IMR-90 (cell line): ENCODE data around the gene PERM1. TPM values are rescaled to one million over a fixed set of nuclear protein-coding genes. Genes with fewer than 3 reads are reported as not detected.

Source experiments
- ATAC-seq: fragments of 200-7000 bp; cut with Tn5 transposase; 2 replicates; pipeline ENCODE4 v1.9.1; 2020; ENCODE audit warnings: low read depth, mild to moderate bottlenecking, moderate library complexity
- BruUV-seq: library from RNA; stranded (reverse); fragments of 400-500 nt; replicated peaks from 2 replicates; lab custom pipeline; 2021; lab: Mats Ljungman, UMichigan
- CTCF ChIA-PET: fragments of 300-600 bp; formaldehyde crosslinking; extraction: SDS; loops from one replicate; lab custom pipeline; 2021; ENCODE audit warnings: antibody characterized with exemption; lab: Yijun Ruan, JAX
- POLR2A ChIA-PET: fragments of 300-600 bp; sonication (Branson Sonifier 250); formaldehyde crosslinking; loops from one replicate; lab custom pipeline; 2022; ENCODE audit warnings: antibody characterized with exemption; ENCODE audit not compliant: unreplicated experiment; lab: Charles Lee
- DNase-seq: peaks from one replicate; pipeline ENCODE4 v3.0.0; 2013
- H2AFZ ChIP-seq: replicated peaks from 2 replicates; pipeline ENCODE3; 2013; ENCODE audit warnings: low read length, mild to moderate bottlenecking; ENCODE audit not compliant: poor library complexity
- H2AK5ac ChIP-seq: 2 replicates; pipeline ENCODE4 v1.6.1; 2013; ENCODE audit warnings: low read depth, low read length, inconsistent platforms
- H2AK9ac ChIP-seq: replicated peaks from 2 replicates; pipeline ENCODE3; 2013; ENCODE audit warnings: mild to moderate bottlenecking, low read depth, low read length, moderate library complexity; ENCODE audit not compliant: poor library complexity
- H2BK120ac ChIP-seq: 2 replicates; pipeline ENCODE4 v1.6.1; 2013; ENCODE audit warnings: low read depth, low read length, inconsistent platforms
- H2BK15ac ChIP-seq: 3 replicates; pipeline ENCODE4 v1.6.1; 2013; ENCODE audit warnings: low read depth, low read length, inconsistent platforms
- H2BK20ac ChIP-seq: 2 replicates; pipeline ENCODE4 v1.6.1; 2013; ENCODE audit warnings: low read depth, mild to moderate bottlenecking, inconsistent platforms, low read length, moderate library complexity
- H2BK5ac ChIP-seq: 2 replicates; pipeline ENCODE4 v1.6.1; 2013; ENCODE audit warnings: mild to moderate bottlenecking, low read depth, low read length, inconsistent platforms; ENCODE audit not compliant: poor library complexity, severe bottlenecking
- H3K14ac ChIP-seq: replicated peaks from 2 replicates; pipeline ENCODE4 v1.6.1; 2013; ENCODE audit warnings: low read depth, low read length, inconsistent platforms
- H3K18ac ChIP-seq: 2 replicates; pipeline ENCODE4 v1.6.1; 2013; ENCODE audit warnings: low read depth, low read length, control low read depth
- H3K23ac ChIP-seq: 2 replicates; pipeline ENCODE4 v1.6.1; 2013; ENCODE audit warnings: low read depth, low read length, inconsistent platforms
- H3K27ac ChIP-seq: 2 replicates; pipeline ENCODE4 v1.5.1; 2013; ENCODE audit warnings: mild to moderate bottlenecking, control low read depth, low read length; ENCODE audit not compliant: insufficient read depth
- H3K27me3 ChIP-seq: 2 replicates; pipeline ENCODE4 v1.6.1; 2013; ENCODE audit warnings: low read length; ENCODE audit not compliant: control insufficient read depth, insufficient read depth
- H3K36me3 ChIP-seq: 2 replicates; pipeline ENCODE4 v1.6.1; 2013; ENCODE audit warnings: low read length, mixed read lengths; ENCODE audit not compliant: control insufficient read depth, insufficient read depth
- H3K4ac ChIP-seq: 2 replicates; pipeline ENCODE4 v1.6.1; 2013; ENCODE audit warnings: low read depth, low read length, inconsistent platforms
- H3K4me1 ChIP-seq: 2 replicates; pipeline ENCODE4 v1.6.1; 2013; ENCODE audit warnings: low read length, mixed read lengths; ENCODE audit not compliant: control insufficient read depth, insufficient read depth
- H3K4me2 ChIP-seq: 2 replicates; pipeline ENCODE4 v1.6.1; 2013; ENCODE audit warnings: low read depth, mild to moderate bottlenecking, control low read depth, low read length, moderate library complexity
- H3K4me3 ChIP-seq: 2 replicates; pipeline ENCODE4 v1.5.1; 2013; ENCODE audit warnings: low read depth, mild to moderate bottlenecking, control low read depth, low read length, moderate library complexity; ENCODE audit not compliant: insufficient read depth
- H3K56ac ChIP-seq: 2 replicates; pipeline ENCODE4 v1.6.1; 2013; ENCODE audit warnings: low read length, inconsistent platforms; ENCODE audit not compliant: insufficient read depth; ENCODE audit errors: extremely low read depth
- H3K79me1 ChIP-seq, 2 experiments: 2 replicates each; pipeline ENCODE4 v1.6.1; 2013; ENCODE audit warnings: low read length in 2 of 2, inconsistent platforms in 1 of 2, low read depth in 1 of 2
- H3K9ac ChIP-seq: 2 replicates; pipeline ENCODE4 v1.6.1; 2013; ENCODE audit warnings: low read depth, low read length, control low read depth
- H3K9me1 ChIP-seq: 2 replicates; pipeline ENCODE4 v1.6.1; 2013; ENCODE audit warnings: low read length, inconsistent platforms; ENCODE audit not compliant: insufficient read depth
- H3K9me3 ChIP-seq: 2 replicates; pipeline ENCODE4 v1.6.1; 2013; ENCODE audit warnings: low read length; ENCODE audit not compliant: control insufficient read depth, insufficient read depth
- H4K20me1 ChIP-seq: 2 replicates; pipeline ENCODE4 v1.6.1; 2013; ENCODE audit warnings: low read length, inconsistent platforms; ENCODE audit not compliant: insufficient read depth
- H4K5ac ChIP-seq: 2 replicates; pipeline ENCODE4 v1.6.1; 2013; ENCODE audit warnings: mild to moderate bottlenecking, low read depth, low read length, control low read depth
- H4K8ac ChIP-seq, 2 experiments: 2 replicates each; pipeline ENCODE4 v1.6.1; 2013; ENCODE audit warnings: low read depth in 2 of 2, low read length in 2 of 2, control low read depth in 1 of 2, inconsistent platforms in 1 of 2
- H4K91ac ChIP-seq: 2 replicates; pipeline ENCODE4 v1.6.1; 2013; ENCODE audit warnings: low read depth, low read length, inconsistent platforms; ENCODE audit not compliant: insufficient read depth
- BHLHE40 ChIP-seq: fragments of 150-350 bp; IDR thresholded peaks from 2 replicates; pipeline ENCODE4 v1.6.1; 2016; ENCODE audit warnings: mild to moderate bottlenecking, low read depth, low read length
- CEBPB ChIP-seq: IDR thresholded peaks from 2 replicates; pipeline ENCODE4 v1.6.1; 2012; ENCODE audit warnings: low read depth, low read length, improper control_type of control experiment
- CHD1 ChIP-seq: IDR thresholded peaks from 2 replicates; pipeline ENCODE4 v1.6.1; 2012; ENCODE audit warnings: low read depth, low read length, improper control_type of control experiment
- FOS ChIP-seq: fragments of 150-350 bp; IDR thresholded peaks from 2 replicates; pipeline ENCODE4 v1.6.1; 2016; ENCODE audit warnings: low read depth, low read length
- MAFK ChIP-seq: IDR thresholded peaks from 2 replicates; pipeline ENCODE4 v1.6.1; 2012; ENCODE audit warnings: low read depth, low read length, improper control_type of control experiment
- MAZ ChIP-seq: IDR thresholded peaks from 2 replicates; pipeline ENCODE4 v1.6.1; 2012; ENCODE audit warnings: low read depth, mild to moderate bottlenecking, low read length, improper control_type of control experiment, moderate library complexity, borderline replicate concordance
- MXI1 ChIP-seq: IDR thresholded peaks from 2 replicates; pipeline ENCODE4 v1.6.1; 2012; ENCODE audit warnings: low read depth, mild to moderate bottlenecking, low read length, moderate library complexity, borderline replicate concordance
- NFE2L2 ChIP-seq: fragments of 150-350 bp; IDR thresholded peaks from 2 replicates; pipeline ENCODE4 v1.6.1; 2016; ENCODE audit warnings: low read depth, mild to moderate bottlenecking, low read length
- POLR2A ChIP-seq: IDR thresholded peaks from 2 replicates; pipeline ENCODE4 v1.6.1; 2012; ENCODE audit warnings: mild to moderate bottlenecking, low read depth, low read length
- RAD21 ChIP-seq: IDR thresholded peaks from 2 replicates; pipeline ENCODE4 v1.6.1; 2012; ENCODE audit warnings: low read length, improper control_type of control experiment
- RCOR1 ChIP-seq: IDR thresholded peaks from 2 replicates; pipeline ENCODE4 v1.6.1; 2012; ENCODE audit warnings: mild to moderate bottlenecking, low read length, improper control_type of control experiment; ENCODE audit not compliant: insufficient replicate concordance
- RFX5 ChIP-seq: IDR thresholded peaks from 2 replicates; pipeline ENCODE4 v1.8.0; 2012; ENCODE audit warnings: low read depth, mild to moderate bottlenecking, low read length, moderate library complexity
- SMC3 ChIP-seq: fragments of 150-350 bp; IDR thresholded peaks from 2 replicates; pipeline ENCODE4 v1.6.1; 2016; ENCODE audit warnings: low read depth, mild to moderate bottlenecking, antibody characterized with exemption, low read length, moderate library complexity
- WGBS, 2 experiments: methylation state at CpG; one replicate each; pipeline versions ENCODE4 v1.1.5 to v1.1.7; 2013; ENCODE audit warnings: missing lambda C conversion rate in 2 of 2; ENCODE audit not compliant: insufficient read length in 1 of 2; ENCODE audit errors: extremely low coverage in 2 of 2; 5-methylcytosine and 5-hydroxymethylcytosine counted together
- dilution Hi-C: fragments of 300-500 bp; cut with HindIII; formaldehyde crosslinking; loops from one replicate; pipeline ENCODE4 v1.14.3; 2018; ENCODE audit warnings: low sequenced_read_pairs; ENCODE audit not compliant: unreplicated experiment
- in situ Hi-C: fragments of 300-500 bp; cut with MboI; formaldehyde crosslinking; loops from 3 replicates; pipeline ENCODE4 v1.14.3; 2019; ENCODE audit warnings: low sequenced_read_pairs, inconsistent platforms, mixed read lengths
- intact Hi-C: fragments of 100-400 bp; cut with micrococcal nuclease; formaldehyde crosslinking; loops from 2 replicates; pipeline ENCODE4 v1.10.0; 2022
- polyA plus RNA-seq, 3 experiments: library from polyadenylated mRNA; depleted of rRNA; stranded (reverse); fragments of >200 nt; gene quantifications; 2 replicates each; pipeline ENCODE4 v1.2.3, GENCODE V29; 2012; ENCODE audit warnings: low replicate concordance in 1 of 3
- total RNA-seq: library from RNA; depleted of rRNA; stranded (reverse); fragments of >200 nt; gene quantifications from 2 replicates; pipeline ENCODE4 v1.2.3, GENCODE V29; 2012
- TF ChIP-seq, protein P1 (sequence below): fragments of 150-350 bp; IDR thresholded peaks from 2 replicates; pipeline ENCODE4 v1.6.1; 2016; ENCODE audit warnings: low read depth, mild to moderate bottlenecking, low read length, moderate library complexity, borderline replicate concordance
- TF ChIP-seq, protein P2 (sequence below): fragments of 150-350 bp; IDR thresholded peaks from 2 replicates; pipeline ENCODE4 v1.6.1; 2017; ENCODE audit warnings: mild to moderate bottlenecking, antibody characterized with exemption, low read length, low read depth
- TF ChIP-seq, protein P3 (sequence below): conservative IDR thresholded peaks from 2 replicates; pipeline ENCODE4 v1.5.1; 2012; ENCODE audit warnings: mild to moderate bottlenecking, low read depth, low read length, improper control_type of control experiment

Gene PERM1
- total and polyA plus RNA-seq, 2 of the 4 experiments (the other 2 are of a cell fraction): not detected

DNA sequence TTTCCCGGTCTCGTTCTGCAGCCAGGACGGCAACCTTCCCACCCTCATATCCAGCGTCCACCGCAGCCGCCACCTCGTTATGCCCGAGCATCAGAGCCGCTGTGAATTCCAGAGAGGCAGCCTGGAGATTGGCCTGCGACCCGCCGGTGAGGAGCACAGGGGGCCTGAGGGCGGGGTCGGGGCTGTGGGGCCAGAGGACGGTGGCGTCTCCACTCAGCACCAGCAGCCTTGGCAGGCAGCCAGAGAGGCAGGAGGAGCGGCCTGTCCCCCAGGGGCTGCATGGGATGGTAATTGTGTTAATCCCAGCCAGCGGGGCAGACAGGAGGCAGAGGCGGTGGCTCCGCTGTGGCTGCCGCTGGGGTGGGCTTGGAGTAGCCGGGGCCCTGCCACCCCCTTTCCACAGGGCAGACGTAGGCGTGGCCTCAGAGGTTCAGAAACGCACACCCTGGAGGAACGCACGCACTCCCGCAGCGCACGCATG, 46.1 kb downstream of the PERM1 start:
- WGBS, 2 experiments: 74% methylated on average over 17 of the region's 30 CpGs; no CpG with 5 or more reads in 1 of the 2 experiments
- Histone ChIP-seq H3K9me3 (no peaks in the 10 kb centered on the region), H3K4me1 (peaks cover 20% of the 10 kb centered on the region), H3K27ac (no peak overlapping the region), H2AK9ac (no peak overlapping the region), H2BK15ac (no peak overlapping the region), H3K9me1 (no peaks in the 10 kb centered on the region), H3K27me3 (no peaks in the 10 kb centered on the region), H3K14ac (no peak overlapping the region), H3K4ac (no peak overlapping the region), H3K36me3 (peaks cover 2% of the 10 kb centered on the region), H4K91ac (no peak overlapping the region), H3K23ac (no peak overlapping the region), H3K56ac (no peak overlapping the region), H2BK5ac (no peak overlapping the region), H2BK120ac (no peak overlapping the region), H2AK5ac (no peak overlapping the region), H3K9ac (no peak overlapping the region), H4K5ac (no peak overlapping the region), H4K20me1 (peaks cover 10% of the 10 kb centered on the region), H2BK20ac (no peak overlapping the region), H3K79me1 (no peaks in the 10 kb centered on the region), H3K4me2 (no peak overlapping the region), H4K8ac (no peak overlapping the region), H2AFZ (no peak overlapping the region), H3K18ac (no peak overlapping the region), H3K4me3 (no peak overlapping the region)
- dilution Hi-C loops (no loop called here), in situ Hi-C loops (no loop called here), intact Hi-C loops (no loop called here)
- no peak for ATAC-seq
- TF ChIP-seq MAFK (no peak), BHLHE40 (no peak), POLR2A (no peak), RFX5 (no peak), MAZ (no peak), CEBPB (no peak), RAD21 (no peak), SMC3 (no peak), RCOR1 (no peak), MXI1 (no peak), NFE2L2 (no peak), FOS (no peak), CHD1 (no peak)
- TF ChIP-seq, protein P1, sequence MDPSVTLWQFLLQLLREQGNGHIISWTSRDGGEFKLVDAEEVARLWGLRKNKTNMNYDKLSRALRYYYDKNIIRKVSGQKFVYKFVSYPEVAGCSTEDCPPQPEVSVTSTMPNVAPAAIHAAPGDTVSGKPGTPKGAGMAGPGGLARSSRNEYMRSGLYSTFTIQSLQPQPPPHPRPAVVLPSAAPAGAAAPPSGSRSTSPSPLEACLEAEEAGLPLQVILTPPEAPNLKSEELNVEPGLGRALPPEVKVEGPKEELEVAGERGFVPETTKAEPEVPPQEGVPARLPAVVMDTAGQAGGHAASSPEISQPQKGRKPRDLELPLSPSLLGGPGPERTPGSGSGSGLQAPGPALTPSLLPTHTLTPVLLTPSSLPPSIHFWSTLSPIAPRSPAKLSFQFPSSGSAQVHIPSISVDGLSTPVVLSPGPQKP: no peak
- TF ChIP-seq, protein P2, sequence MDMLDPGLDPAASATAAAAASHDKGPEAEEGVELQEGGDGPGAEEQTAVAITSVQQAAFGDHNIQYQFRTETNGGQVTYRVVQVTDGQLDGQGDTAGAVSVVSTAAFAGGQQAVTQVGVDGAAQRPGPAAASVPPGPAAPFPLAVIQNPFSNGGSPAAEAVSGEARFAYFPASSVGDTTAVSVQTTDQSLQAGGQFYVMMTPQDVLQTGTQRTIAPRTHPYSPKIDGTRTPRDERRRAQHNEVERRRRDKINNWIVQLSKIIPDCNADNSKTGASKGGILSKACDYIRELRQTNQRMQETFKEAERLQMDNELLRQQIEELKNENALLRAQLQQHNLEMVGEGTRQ: no peak
- TF ChIP-seq, protein P3, sequence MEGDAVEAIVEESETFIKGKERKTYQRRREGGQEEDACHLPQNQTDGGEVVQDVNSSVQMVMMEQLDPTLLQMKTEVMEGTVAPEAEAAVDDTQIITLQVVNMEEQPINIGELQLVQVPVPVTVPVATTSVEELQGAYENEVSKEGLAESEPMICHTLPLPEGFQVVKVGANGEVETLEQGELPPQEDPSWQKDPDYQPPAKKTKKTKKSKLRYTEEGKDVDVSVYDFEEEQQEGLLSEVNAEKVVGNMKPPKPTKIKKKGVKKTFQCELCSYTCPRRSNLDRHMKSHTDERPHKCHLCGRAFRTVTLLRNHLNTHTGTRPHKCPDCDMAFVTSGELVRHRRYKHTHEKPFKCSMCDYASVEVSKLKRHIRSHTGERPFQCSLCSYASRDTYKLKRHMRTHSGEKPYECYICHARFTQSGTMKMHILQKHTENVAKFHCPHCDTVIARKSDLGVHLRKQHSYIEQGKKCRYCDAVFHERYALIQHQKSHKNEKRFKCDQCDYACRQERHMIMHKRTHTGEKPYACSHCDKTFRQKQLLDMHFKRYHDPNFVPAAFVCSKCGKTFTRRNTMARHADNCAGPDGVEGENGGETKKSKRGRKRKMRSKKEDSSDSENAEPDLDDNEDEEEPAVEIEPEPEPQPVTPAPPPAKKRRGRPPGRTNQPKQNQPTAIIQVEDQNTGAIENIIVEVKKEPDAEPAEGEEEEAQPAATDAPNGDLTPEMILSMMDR: no peak
- ChIA-PET POLR2A (no interaction called here), CTCF (no interaction called here)
- DNase-seq: no peak
- no TSS peak for BruUV-seq
